NCI-H82 (cell line): ENCODE measurements around the gene TDRD7.

Experiments
- DNase-seq: peaks from one replicate; lab custom pipeline; 2025; lab: John Stamatoyannopoulos, UW

The TDRD7 gene

DNA sequence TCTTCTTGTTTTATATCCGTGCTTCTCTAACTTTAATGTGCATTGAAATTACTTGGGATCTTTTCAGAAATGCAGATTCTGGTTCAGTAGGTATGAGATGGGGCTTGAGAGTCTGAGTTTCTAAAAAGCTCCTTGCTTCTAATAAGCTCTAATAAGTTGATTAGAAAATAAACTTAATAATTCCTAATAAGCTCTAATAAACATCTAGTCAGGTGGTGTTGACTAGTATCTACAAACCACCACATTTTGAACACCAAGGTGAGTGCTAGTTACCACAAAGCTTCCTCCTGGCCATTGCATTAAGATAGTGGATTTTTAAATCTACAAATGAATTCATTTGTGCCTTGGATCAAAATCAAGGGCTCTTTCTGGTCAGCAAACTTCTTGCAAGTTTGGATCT, 94.9 kb downstream of the TDRD7 start:
- no peak for DNase-seq

DNA sequence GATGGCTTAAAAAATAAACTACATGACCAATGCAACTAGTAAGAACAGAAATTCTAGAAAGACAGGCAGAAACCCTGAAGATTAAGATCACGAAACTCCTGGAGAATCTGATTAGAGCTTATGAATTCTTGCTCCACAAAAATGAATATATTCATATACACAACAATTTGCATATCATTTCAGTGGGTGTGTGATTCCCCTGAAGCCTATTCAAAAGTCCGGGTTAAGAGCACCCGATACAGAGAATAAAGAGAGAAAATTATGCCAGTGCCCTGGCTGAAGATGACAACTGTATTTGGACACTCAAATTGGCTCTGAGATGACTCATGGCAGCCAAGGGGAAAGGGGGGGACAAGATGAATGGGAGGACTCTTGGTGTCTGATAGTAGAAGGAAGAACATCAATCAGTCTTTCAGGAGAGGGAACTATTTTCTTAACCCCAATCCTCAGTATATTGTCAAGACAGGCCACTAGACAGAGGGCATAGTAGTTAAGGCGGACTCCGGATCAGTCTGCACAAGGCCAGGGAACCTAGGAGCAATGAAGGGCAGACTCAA, 95.6 kb downstream of the TDRD7 start:
- no peak for DNase-seq

DNA sequence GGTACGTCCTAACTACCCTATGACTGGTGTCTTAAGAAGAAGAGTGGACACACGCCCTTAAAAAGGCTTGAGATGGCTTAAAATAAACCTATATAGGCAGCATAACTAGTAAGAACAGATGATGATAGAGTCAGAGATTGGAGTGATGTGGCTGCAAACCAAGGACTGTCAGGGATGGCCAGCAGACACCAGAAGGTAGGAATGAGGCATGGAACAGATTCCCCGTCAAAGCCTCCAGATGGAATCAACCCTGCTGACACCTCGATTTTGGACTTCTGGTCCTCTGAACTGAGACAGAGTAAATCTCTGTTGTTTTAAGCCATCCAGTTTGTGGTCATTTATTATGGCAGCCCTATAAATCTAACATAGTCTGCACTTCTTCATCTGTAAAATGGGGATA, 97.0 kb downstream of the TDRD7 start:
- no peak for DNase-seq

DNA sequence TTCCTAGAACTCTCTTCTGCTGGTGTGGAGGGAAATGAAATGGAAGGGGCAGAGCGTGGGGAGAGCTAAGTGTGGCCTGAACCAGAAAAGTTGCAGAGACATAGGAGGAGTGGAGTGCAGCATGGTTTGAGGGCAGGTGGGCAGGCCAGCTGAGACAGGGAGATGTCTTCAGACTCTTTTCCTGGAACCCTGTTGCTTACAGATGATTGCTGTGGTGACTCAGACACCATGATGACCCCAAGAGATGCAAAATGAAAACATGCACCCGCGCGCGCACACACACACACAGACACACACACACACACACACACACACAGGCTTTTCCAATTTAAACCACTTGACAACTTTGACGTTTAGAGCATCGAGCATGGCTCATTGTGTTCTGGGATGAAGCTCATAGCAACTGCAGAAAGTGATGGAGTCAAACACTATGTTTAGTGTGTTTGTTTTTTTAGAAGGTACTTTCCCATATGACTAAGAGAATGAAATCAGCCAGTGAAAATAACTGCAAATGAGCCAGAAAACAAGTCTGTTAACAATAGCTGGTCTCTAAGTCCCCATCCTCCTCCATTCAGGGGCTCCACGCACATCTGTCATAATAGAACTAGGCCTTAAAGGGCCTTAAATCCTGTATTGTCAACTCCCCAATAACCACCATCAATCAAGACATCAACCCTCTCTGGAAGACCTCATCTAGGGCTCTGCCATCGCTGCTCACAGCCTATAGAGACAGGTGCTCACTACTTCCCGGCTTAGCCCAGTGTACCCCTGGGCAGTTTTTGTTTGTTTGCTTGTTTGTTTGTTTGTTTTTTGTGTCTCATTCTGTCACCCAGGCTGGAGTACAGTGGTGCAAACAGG, 99.1 kb downstream of the TDRD7 start:
- DNase-seq = no peak

DNA sequence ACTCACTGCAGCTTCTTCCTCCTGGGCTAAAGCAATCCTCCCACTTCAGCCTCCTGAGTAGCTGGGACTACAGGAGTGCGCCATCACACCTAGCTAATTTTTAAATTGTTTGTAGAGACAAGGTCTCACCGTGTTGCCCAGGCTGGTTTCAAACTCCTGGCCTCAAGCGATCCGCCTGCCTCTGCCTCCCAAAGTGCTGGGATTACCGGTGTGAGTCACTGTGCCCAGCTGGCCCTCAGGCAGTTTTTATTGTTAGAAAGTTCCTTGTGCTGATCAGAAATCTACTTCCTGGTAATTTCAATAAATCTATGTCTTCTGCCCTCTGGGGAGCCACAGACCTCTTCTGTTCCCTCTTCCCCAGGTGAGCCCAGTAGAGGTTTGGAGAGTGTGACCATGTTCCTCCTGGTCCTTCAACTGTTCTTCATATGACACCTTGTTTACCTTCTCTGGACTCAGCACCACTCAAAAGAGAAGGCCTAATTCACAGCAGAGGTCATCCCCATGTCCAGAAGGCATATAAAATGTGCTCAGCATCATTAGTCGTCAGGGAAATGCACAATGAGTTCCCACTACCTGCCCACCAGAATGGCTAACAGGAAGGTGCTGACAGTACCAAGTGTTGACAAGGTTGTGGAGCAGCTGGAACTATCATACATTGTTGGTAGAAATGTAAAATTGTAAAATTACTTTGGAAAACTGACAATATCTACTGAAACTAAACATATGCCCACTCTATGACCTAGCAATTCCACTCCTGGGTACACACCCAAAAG, 99.9 kb downstream of the TDRD7 start:
- DNase-seq = no peak

DNA sequence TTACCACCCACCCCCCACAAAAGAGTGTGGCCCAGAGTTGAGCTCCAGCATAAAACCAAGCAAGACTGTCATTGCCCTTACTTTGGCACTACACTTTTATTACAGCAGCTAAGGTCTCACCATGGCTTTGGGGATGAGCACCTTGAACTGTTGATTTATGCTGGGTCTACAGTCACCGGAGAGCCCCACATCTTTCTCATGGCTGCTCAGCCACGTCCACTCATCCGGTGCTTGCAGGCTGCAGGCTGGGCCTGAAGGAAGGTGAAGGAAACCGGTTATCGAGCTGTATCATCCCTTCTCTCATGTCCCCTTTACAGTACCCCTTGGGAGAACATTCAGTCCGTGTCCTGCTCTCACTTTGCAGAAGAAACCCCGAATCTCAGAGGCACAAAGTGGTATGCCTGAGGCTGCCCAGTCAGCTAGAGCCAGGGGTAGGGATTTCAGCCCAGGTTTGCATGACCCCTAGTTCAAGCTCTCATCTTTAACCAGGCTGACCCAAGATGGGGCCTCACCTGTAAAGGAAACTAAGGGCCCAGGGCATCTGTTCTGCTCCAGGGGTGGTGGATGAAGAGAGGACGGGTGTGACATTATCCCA, 101.2 kb downstream of the TDRD7 start:
- DNase-seq = no peak

DNA sequence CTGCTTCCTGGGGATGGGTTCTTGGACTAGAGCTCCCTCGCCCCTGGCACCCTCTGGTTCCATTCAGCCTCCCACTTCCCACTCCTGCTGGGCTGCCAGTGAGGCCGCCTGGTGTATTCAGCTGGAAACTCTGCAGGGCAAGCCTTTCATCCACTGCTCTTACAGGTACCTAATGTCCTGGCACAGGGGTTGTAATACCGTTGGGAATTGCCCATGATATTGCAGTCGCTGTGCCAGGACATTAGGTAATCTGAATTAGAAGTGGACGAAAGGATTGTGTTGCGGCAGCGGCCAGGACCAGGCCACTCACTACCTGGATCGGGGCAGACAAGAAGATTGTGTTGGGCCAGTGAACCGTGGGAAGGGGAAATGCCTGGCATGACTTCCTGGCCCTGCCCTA, 102.6 kb downstream of the TDRD7 start:
- no peak for DNase-seq

DNA sequence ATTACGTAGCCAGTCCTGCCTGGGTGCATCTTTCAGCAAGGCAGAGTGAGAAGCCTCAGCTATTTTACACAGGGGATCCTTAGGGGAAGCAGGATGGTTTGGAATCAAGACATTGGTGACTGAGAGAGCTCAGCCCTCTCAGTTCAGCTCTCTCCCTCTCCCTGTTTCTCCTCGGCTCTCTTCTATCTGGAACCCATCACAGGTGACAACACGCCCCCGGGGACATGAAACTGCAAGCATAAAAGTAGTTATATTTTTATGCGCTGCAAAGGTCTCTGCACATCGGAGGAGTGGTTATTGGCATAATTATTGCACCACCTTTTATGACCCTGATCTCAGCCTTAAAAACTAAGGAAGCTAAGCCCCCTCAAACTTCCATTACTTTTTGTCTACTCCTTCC, 103.8 kb downstream of the TDRD7 start:
- DNase-seq = no peak

DNA sequence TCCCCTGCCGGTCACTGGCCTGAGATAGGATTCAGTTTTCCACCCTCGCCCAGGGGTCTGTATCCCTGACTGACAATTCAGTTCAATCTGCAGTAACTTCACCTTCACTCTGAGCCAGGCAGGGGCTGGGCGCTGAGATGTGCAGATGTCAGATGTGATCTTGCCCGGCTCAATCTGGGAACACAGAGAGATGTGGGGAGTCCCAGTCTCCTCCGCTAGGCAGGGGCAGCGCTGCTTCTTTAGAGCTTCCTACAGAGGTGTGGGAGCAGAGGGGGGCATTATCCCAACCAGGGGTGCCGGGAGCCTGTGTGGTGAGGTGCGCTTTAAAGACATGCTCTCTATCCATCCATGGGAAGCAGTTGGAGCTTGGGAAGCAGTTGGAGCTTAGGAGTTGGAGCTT, 104.2 kb downstream of the TDRD7 start:
- no peak for DNase-seq

DNA sequence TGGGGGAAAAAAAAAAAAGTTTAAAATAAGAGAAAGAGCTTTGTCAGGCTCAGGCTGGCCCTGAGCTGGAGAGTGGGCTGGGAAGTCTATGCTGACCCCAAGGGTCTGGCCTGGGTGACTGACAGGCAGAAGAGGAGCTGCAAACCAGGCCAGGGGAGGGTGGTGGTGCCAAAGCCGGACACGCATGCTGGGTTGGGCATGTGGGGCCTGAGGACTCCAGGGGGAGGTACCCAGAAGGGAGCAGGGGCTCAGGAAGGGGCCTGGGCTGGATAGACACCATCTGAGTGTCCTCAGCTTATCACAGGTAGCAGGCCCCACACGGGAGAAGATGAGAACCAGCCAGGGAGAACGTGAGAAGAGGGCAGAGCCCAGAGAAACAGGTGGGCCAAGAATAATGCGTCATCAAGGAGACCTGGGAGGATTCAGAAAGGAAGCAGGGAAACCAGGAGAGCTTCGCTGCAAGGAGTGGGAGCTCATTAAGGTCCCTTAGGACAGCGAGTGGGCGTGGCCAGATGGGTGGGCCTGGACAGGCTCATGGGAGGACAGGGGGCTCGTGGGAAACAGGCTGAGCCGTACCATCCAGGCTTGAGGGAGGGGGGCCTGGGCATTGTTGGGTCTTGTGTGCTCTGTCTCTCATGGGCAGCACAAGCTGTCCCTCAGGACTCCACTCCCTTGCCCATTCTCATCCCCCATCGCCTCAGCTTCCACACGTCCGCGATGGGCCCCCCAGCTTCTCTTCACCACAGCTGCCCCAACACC, 105.6 kb downstream of the TDRD7 start:
- DNase-seq = peak; percentile 19

DNA sequence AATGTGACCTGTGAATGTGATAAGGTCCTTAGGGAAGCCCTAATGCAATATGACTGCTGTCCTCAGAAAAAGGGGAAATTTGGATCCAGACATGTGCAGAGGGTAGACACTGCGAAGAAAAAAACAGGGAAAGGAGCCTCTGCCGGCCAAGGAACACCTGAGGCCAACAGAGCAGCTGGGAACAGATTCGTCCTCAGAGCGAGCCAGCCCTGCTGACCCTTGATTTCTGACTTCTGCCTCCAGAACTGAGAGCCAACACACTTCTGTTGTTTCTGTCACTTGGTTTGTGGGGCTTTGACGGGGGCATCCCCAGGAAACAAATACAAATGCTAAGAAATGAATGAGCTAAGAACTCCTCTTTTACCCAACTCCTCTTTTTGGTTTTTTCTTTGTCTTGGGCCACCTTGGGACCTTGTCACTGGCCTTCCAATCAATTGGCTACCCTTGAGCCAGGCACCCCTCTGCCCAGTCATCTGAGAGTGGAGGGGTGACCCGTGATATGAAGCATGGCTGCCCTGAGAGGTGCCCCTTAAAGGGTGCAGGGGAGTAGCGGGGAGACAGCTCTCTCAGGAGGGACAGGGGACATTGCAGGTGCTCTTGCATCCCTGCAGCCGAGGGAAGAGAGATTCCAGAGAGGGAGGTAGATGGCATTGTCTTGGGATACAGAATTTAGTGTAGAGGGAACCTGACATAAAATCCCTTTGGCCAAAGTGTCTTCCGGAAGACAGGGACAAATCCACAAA, 106.4 kb downstream of the TDRD7 start:
- DNase-seq = no peak

DNA sequence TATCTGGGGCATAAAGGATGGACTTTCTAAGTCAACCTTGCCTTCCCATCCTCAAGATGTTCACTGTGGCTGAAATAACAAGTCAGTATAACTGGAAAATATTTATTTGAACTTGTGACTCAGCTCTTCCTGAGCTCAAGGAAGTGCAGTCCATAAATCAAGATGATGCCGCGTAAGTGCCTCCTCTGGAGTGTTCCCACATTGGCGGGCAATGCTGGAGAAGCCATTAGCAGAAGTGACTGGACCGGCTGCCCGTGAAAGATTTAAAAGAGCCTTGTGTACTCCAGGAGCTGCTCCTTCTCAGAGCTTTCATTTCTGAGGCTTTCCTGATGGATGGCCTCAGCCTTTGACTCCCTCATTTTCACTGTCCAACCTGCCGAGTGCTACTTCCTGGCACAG, 107.0 kb downstream of the TDRD7 start:
- no peak for DNase-seq

DNA sequence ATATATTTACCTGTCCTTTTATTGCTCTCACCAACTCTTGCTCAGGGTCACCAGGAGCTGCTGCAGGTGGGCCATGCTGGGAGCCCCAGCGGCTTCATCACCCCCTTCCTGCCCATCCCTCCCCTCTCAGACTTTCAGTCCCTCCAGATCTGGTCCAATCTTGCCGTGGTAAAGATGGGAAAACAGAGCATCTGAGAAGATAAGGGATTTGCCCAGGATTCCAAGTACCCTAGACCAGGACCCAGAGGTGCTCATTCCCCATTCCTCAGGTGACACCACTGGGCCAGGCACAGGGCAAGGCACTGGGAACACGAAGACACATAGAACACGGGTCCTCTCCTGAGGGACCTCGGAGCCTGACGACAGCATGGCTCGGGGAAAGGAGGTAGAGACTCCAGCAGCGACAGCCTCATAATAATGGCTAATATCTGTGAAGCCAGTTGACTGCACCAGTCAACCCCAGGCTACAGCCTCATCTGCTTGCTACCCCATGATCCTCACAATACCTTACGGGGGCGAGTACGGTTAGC, 107.6 kb downstream of the TDRD7 start:
- no peak for DNase-seq

DNA sequence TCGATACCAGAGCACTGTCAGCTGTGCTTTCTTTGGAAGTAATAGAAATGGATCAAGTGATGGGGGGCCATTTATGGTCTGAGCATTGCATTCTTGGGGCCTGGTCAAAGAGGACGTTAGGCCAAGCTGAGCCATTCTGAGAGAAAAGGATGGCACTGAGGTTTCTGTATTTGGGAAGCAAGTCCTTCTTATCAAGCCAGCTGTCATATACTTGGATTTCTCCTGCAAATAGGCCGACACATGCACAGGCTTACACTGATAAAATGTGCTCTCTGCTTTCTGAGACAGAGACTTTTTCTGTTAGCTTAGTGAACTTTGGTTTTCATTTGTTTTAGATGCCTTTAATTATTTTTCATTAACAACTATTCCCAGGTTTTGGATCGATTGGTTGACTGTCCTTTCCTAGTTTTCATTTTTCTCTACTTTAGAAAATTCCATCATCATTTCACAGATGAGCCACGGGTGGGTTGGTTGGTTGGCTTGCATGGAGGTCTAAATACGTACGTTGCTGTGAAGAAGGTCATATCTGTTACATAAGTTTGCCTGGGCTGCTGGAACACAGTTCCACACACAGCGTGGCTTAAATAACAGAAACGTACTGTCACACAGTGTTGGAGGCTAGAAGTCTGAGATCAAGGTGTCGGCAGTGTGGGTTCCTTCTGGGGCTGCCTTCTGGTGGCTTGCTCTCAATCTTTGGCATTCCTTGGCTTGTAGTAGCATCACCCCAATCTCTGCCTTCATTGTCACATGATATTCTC, 109.9 kb downstream of the TDRD7 start:
- no peak for DNase-seq

DNA sequence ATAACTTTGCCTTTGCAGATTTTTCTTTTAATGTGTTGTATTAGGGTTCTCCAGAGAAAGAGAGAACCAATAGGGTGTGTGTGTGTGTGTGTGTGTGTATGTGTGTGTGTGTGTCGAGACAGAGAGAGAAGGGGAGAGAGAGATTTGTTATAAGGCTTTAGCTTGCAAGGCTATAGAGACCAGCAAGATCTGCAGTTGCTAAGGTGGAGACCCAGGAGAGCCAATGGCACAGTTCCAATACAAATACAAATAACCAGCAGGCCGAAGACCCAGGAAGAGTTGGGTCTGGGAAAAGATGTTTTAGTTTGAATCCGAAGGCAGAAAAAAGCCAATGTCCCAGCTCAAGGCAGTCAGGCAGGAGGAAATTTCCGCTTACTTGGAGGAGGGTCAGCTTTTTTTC, 112.5 kb downstream of the TDRD7 start:
- no peak for DNase-seq

DNA sequence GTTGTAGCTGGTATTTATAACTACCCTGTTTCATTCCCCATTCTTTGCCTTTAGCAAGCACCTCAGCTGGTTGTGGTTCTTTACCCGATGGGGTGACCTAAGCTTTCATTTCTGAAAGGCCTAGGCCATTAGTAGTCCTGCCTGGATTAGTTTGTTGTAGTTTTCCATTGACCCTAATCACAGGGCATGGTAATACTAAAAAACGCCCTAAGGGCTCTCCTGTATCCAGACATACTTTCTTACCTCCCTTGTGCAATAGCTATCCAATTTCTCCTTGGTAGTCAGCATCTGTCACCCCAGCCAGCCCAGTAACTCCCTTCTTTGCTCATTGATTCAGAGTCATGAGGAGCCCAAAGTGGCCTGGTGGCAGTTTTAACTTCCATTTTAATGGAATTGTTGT, 113.6 kb downstream of the TDRD7 start:
- DNase-seq = no peak

DNA sequence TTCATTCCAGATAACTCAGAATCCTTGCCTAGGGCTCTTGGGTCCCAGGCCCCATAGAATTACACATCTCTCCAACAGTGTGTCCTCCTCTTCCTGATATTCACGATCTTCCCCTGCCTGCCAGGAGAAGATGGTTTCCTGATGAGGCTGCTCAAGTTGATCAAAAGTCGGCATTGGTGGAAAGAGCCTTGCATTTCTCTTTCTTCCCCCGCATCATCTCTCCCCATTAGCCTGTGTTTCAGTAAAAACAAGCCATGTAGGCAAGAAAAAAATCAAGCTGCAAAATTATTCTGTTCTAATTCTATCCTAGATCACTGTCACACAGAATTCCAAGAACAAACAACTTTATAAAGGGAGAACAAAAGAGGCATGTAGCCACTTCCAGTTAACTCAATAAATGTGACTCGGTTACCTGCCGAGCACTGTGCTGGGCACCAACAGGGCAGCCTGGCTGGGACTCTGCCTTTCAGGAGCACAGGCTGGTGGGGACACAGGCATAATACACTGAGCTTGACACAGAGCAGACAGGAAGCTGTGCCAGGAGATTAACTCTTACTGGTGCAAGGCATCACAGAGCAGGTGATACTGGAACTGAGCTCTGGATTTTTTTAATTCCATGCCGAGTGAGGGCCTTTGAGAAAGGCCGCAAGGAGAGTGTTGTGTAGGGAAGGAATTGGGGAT, 115.1 kb downstream of the TDRD7 start:
- DNase-seq = no peak

DNA sequence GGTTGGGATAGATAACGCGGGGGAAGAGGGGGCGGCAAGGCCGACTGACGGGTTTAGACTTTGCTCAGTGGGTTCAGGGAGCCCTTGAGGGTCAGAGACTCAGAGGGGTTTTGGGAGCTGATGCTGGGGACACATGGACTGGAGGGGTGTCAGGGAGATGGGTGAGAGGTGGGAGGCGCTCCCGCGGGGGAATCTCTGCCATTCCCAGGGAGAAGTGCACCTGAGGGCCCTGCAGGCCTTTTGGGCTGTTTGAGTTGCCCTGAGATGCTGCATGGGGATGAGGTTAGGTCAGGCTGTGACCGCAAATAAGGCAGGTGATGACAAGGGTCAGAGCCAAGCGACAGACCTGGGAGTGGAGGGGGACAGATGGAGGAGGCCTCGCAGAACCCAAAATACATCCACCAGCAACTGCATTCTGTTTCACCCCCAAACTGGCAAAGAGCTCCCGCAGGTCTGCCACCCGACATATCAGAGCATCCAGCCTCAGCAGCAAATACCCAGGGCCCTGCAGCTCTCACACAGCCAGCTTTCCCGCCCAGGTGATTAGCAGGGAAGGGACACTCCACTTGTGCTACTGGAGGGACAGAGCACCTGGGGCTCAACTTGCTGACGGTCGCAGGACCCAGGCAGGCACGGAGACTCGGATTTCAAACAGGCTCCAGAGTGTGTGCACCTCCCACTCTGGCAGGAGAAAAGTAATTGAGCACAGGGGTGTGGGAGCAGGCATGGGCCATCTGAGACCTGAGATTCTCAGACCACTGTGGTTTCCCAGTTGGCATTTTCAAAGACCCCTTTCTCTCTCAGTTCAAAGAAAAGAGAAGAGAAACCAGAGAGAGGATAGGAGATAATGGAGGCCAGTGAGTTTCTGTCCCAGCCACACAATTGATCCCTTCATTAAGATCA, 116.0 kb downstream of the TDRD7 start:
- no peak for DNase-seq
